ENCODE results near the gene DMRT1. TPM values are rescaled to one million over a fixed set of nuclear protein-coding genes. Genes with fewer than 3 reads are reported as not detected.
"Not testable (repeated sequence)": the region's sequence is repeated elsewhere in the genome, so short reads cannot be mapped to it uniquely, and the experiment has no call there.

The DMRT1 gene
- total RNA-seq, 2 donors from 2014 or later, result not detected

DNA sequence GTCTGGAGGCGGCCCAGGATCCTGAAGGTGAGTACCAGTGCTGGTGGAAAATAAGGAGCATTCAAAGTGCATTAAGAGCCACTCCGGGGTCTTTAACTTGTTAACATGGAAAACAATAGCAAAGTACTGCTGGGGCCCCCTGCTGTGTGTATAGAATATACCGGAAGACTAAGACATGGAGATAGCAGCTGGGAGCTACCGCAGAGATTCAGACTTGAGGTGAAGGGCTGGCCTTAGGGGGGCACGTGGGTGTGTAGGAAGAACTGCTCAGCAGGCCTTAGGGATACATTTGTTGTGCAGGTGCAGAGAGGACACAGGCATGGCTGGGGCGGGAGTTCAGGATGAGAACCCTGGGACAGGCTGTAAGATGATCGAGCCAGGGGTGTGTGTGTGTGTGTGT is 1.2 kb upstream of the DMRT1 start:
- Mint-ChIP-seq H3K4me3 (no peak overlapping the region), H3K27me3 (peaks cover 31 to 38% of the 10 kb centered on the region in 2 donors), H3K9me3 (no peaks in the 10 kb centered on the region), H3K27ac (no peak overlapping the region), H3K36me3 (no peaks in the 10 kb centered on the region), H3K4me1 (ENCODE audit: low read depth in 2 of 2) (no peaks in the 10 kb centered on the region)
- DNase-seq (ENCODE audit: low spot score), result no peak
- ATAC-seq, result no peak

DNA sequence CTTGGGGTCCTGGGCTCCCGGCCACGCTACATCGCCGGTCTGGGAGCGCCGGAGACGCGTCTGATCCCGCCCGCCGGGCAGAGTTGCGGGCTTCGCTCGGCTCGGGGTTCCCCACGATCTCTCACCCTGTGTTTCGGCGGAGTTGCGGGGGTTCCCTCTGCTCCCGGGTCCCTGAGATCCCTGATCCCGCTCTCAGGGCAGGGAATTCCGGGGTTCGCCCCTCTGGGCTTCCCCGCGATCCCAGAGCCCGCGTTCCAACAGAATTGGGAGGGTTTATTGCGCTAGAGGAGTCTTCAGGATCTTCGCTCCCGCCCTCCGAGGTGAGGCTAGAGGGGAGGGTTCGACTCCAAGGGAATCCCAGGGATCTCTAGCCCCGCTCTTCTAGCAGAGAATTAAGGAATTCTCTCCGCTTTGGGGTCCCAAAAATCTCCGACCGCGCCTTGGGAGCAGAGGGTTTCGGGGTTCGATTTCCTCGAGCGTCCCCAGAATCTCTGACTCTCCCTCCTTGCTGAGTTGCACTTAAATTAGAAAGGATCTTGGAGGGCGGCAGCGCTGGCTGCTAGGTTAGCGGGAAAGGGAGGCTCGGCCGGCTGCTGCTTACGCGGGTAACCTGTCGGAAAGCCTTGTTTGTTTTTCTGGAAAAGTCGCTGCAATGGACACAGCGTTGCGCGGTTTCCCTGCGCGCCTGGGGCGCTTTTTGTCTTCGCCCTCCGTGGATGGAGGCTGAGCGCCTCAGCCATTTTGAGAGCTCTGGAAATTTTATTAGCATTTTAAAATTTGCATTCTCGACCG is 1.3 kb downstream of the DMRT1 start:
- Mint-ChIP-seq H3K4me3 (no peak overlapping the region), H3K36me3 (no peaks in the 10 kb centered on the region), H3K27me3 (peaks cover 44 to 57% of the 10 kb centered on the region in 2 donors), H3K4me1 (ENCODE audit: low read depth in 2 of 2) (peaks cover 2 to 5% of the 10 kb centered on the region in 2 donors), H3K9me3 (no peaks in the 10 kb centered on the region), H3K27ac (no peak overlapping the region)
- DNase-seq (ENCODE audit: low spot score), result no peak
- ATAC-seq, result no peak

DNA sequence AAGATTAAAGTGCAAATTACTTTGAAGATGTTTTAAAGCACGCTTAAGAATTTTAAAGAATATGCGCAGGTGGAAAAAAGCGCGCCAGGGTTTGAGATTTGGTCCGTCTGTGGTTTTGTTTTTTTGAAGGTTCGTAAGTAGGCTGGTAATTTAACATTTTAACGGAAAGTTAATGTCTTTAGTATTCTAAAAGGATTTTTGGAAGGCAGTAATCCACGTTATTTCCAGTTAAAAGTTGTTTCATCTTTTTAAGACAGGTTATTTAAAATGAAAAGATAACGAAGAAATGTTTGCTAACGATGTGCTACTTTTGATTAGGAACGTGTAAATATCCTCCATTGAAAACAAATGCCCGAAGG is 1.9 kb downstream of the DMRT1 start:
- ATAC-seq, result no peak
- peaks cover 44 to 57% of the 10 kb centered on the region in 2 donors for H3K27me3 Mint-ChIP-seq
- peaks cover 2 to 5% of the 10 kb centered on the region in 2 donors for H3K4me1 Mint-ChIP-seq (ENCODE audit: low read depth in 2 of 2)
- H3K27ac Mint-ChIP-seq, result no peak overlapping the region
- no peak overlapping the region for H3K4me3 Mint-ChIP-seq
- H3K36me3 Mint-ChIP-seq, result no peaks in the 10 kb centered on the region
- no peak for DNase-seq (ENCODE audit: low spot score)
- H3K9me3 Mint-ChIP-seq, result no peaks in the 10 kb centered on the region

DNA sequence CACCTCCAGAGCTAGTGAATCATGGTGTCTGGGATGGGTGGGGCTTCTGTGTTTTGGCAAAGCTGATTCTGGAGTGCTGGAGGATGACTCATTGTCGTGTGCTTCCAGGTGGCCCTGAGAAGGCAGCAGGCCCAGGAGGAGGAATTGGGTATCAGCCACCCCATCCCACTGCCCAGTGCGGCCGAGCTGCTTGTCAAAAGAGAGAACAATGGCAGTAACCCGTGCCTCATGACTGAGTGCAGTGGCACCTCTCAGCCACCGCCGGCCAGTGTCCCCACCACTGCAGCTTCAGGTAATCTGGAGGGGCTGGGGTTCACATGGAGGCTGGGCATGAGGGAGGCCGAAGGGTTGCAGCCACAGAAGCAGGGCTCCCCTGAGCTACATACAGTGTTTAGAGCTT is 5.4 kb downstream of the DMRT1 start:
- peak; percentile 25 to 50 for ATAC-seq
- H3K27ac Mint-ChIP-seq, result no peak overlapping the region

DNA sequence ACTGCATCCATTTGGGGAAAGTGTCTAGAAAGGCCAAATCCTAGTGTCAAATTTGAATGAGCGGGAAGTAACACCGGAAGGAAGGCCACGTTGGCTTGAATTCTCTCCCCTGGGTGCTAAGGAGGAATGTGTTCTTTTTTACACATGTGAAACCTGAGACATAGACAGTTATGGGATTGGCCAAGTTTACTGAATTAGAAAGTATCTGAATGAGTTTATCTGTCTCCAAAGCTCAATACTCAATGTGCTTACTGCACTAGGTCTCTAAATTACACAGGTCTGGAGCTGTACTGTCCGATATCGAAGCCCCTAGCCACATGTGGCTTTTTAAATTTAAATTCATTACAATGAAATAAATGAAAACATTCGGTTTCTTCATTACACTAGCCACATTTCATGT is 6.0 kb downstream of the DMRT1 start:
- Mint-ChIP-seq H3K36me3 (no peaks in the 10 kb centered on the region), H3K27me3 (peaks cover 37 to 53% of the 10 kb centered on the region in 2 donors), H3K4me3 (no peak overlapping the region), H3K4me1 (ENCODE audit: low read depth in 2 of 2) (peaks cover 2 to 5% of the 10 kb centered on the region in 2 donors), H3K27ac (no peak overlapping the region), H3K9me3 (no peaks in the 10 kb centered on the region)
- no peak for DNase-seq (ENCODE audit: low spot score)
- ATAC-seq, result peak in 1 of 2 donors; percentile 84

More for the DNA sequence above, 5.4 kb downstream of the DMRT1 start:
- no peak for DNase-seq (ENCODE audit: low spot score)
- Mint-ChIP-seq H3K9me3 (no peaks in the 10 kb centered on the region), H3K36me3 (no peaks in the 10 kb centered on the region), H3K4me3 (no peak overlapping the region), H3K27me3 (peaks cover 35 to 49% of the 10 kb centered on the region in 2 donors), H3K4me1 (ENCODE audit: low read depth in 2 of 2) (peaks cover 2 to 5% of the 10 kb centered on the region in 2 donors)

DNA sequence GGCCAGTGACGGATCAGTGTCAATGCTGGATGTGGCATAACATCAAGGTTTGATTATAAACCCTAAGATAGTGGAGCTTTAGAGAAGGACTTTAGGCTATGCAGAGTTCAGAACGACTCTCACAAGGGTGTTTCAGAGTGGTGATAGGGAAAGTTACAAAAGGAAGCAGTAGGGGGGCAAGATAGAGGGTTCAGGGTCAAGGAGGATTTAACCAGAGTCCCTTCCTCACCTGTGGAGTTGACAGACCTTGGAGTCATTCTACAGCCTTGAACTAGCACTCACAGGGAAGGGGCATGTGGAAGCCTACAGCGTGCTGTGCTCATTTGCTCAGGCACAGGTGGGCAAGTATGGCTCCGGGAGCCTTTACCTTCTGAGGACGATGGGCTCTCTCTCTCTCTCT is 7.9 kb downstream of the DMRT1 start:
- DNase-seq (ENCODE audit: low spot score) (no peak), ATAC-seq (no peak)
- Mint-ChIP-seq H3K4me3 (no peak overlapping the region), H3K36me3 (no peaks in the 10 kb centered on the region), H3K27me3 (peaks cover 32 to 42% of the 10 kb centered on the region in 2 donors), H3K9me3 (no peaks in the 10 kb centered on the region), H3K4me1 (ENCODE audit: low read depth in 2 of 2) (peaks cover 2 to 5% of the 10 kb centered on the region in 2 donors), H3K27ac (no peak overlapping the region)

DNA sequence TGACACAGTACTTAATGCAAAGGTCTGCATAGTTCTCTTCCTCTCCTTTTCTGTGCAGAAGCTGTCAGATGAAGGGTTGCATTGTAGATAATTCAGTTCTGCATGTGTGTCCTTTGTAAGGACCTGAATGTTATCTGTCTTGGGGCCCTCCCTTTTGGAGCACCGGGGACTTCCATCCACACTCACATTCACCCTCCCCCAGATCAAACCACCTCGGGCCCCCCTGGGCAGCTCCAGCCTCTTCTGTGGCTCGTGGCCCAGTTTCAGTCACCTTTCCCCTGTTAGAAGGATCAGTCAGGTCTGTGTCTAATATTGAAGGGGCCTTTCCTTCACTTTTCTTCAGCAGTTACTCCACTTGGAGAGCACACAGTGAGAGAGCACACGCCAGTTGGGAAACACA is 11.0 kb downstream of the DMRT1 start:
- Mint-ChIP-seq H3K36me3 (no peaks in the 10 kb centered on the region), H3K4me1 (ENCODE audit: low read depth in 2 of 2) (peaks cover 0 to under 1% of the 10 kb centered on the region in 2 donors), H3K4me3 (no peak overlapping the region), H3K27me3 (peaks cover 14 to 15% of the 10 kb centered on the region in 2 donors), H3K9me3 (no peaks in the 10 kb centered on the region), H3K27ac (no peak overlapping the region)
- ATAC-seq (no peak), DNase-seq (ENCODE audit: low spot score) (no peak)

DNA sequence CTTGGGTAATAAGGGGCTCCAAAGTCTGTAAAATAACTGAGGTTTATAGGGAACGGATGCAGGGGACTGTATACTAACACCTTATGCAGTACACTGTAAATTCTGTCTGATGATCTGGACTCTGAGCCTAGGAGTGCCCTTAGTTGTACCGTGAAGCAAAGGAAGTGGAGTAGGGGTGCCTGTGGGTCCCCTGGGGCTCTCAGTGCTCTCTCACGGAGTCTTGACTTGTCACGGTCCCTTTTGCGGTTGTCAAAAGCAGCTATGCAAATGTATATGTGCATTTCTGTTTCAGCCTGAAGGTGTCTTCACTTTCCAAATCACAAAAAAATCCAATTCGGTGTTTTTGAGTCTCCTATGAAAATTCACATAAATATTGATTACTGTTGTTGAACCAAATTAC is 17.8 kb downstream of the DMRT1 start:
- H3K9me3 Mint-ChIP-seq, result peaks cover 3% of the 10 kb centered on the region
- H3K27ac Mint-ChIP-seq, result no peak overlapping the region
- peaks cover 16 to 17% of the 10 kb centered on the region in 2 donors for H3K27me3 Mint-ChIP-seq
- H3K36me3 Mint-ChIP-seq, result no peaks in the 10 kb centered on the region
- H3K4me1 Mint-ChIP-seq (ENCODE audit: low read depth in 2 of 2), result no peaks in the 10 kb centered on the region
- no peak for ATAC-seq
- no peak for DNase-seq (ENCODE audit: low spot score)
- no peak overlapping the region for H3K4me3 Mint-ChIP-seq

DNA sequence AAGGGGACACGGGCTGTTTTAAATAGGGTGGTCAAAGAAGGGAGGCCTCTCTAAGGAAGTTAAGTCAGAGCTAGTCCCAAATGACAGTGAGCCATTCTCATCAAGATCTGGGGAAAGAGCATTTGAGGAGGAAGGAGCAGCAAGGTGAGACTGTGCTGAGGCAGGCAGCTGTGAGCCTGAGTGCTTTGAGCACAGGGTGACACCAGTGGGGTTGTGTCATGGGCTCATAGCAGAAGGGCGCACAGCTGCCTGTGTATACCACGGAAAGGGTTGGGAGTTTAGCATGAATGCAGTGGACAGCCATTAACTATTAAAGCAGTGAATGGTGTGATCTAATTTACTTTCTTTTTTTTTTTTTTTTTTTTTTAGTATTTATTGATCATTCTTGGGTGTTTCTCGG is 19.2 kb downstream of the DMRT1 start:
- no peak overlapping the region for H3K27ac Mint-ChIP-seq
- peaks cover 17% of the 10 kb centered on the region in 2 donors for H3K27me3 Mint-ChIP-seq
- H3K4me1 Mint-ChIP-seq (ENCODE audit: low read depth in 2 of 2), result no peaks in the 10 kb centered on the region
- peaks cover 3% of the 10 kb centered on the region for H3K9me3 Mint-ChIP-seq
- ATAC-seq (no peak), DNase-seq (ENCODE audit: low spot score) (no peak)
- no peaks in the 10 kb centered on the region for H3K36me3 Mint-ChIP-seq
- H3K4me3 Mint-ChIP-seq, result no peak overlapping the region

DNA sequence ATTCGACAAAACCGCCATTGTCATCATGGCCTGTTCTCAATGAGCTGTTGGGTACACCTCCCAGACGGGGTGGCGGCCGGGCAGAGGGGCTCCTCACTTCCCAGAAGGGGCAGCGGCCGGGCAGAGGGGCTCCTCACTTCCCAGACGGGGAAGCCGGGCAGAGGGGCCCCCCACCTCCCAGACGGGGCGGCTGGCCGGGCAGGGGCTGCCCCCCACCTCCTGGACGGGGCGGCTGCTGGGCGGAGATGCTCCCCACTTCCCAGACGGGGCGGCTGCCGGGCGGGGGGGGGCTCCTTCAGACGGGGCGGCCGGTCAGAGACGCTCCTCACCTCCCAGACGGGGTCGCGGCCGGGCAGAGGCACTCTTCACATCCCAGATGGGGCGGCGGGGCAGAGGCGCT is 20.0 kb downstream of the DMRT1 start:
- not testable (repeated sequence) for H3K9me3 Mint-ChIP-seq; H3K4me3 Mint-ChIP-seq; H3K4me1 Mint-ChIP-seq (ENCODE audit: low read depth in 2 of 2); DNase-seq (ENCODE audit: low spot score); H3K27ac Mint-ChIP-seq; H3K36me3 Mint-ChIP-seq; ATAC-seq
- H3K27me3 Mint-ChIP-seq, result peaks cover 22 to 25% of the 10 kb centered on the region in 2 donors

DNA sequence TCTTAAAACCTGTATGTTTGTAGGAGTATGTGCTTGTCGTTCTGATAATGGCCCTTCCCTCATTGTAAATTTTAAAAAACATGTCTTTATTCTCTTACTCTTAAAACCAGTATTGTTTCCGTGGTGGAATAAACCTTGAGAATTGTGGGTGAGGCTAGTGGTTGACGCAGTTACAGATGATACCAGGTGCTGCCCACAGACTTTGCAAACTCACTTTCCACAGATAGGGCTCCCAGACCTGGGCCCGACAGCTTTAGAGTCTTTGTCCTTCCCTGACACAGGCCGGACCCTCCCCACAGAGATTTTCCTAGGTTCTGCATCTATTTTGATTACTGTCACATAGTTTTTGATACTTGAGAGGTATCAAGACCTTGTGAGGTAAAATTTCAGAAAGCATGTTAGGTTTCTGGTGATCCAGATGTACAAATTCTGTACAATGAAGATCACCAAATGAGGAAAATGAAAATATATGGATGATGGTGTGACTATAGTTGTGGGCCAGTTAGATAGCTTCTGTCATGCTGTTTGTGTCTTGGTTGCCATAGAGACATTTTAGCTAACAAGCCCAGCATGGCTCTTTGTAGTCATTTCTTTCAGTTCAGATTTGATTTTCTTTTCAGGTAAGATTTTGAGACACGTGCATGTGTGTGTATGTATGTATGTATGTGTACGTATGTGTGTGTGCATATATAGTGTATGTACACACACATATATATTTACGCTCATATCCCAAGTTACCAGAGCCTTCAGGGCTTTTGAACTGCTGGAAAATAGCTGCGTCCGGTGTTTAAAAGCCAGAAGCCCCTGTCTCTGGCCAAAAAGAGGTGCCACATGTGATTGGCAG is 33.8 kb downstream of the DMRT1 start:
- Mint-ChIP-seq H3K27ac (no peak overlapping the region), H3K4me1 (ENCODE audit: low read depth in 2 of 2) (peaks cover 15 to 23% of the 10 kb centered on the region in 2 donors), H3K4me3 (no peak overlapping the region), H3K36me3 (no peaks in the 10 kb centered on the region), H3K27me3 (peaks cover 17 to 28% of the 10 kb centered on the region in 2 donors), H3K9me3 (no peaks in the 10 kb centered on the region)
- ATAC-seq, result no peak
- DNase-seq (ENCODE audit: low spot score), result no peak

DNA sequence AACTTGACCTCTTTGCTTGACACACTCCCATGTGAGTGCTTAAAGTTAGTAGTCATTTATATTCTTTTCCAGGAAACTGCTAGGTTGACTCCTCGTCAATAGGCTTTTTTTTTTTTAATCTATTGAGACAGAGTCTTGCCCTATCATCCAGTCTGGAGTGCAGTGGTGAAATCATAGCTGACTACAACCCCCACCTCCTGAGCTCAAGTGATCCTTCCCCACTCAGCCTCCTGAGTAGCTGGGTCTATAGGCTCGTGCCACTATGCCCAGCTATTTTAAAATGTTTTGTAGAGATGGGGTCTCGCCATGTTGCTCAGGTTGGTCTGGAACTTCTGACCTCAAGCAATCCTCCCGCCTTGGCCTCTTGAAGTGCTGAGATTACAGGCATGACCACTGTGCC is 34.9 kb downstream of the DMRT1 start:
- ATAC-seq, result no peak
- DNase-seq (ENCODE audit: low spot score), result no peak
- H3K27ac Mint-ChIP-seq, result no peak overlapping the region
- H3K27me3 Mint-ChIP-seq, result peaks cover 17 to 28% of the 10 kb centered on the region in 2 donors
- no peak overlapping the region for H3K4me3 Mint-ChIP-seq
- peaks cover 25 to 34% of the 10 kb centered on the region in 2 donors for H3K4me1 Mint-ChIP-seq (ENCODE audit: low read depth in 2 of 2)
- H3K9me3 Mint-ChIP-seq, result no peaks in the 10 kb centered on the region
- H3K36me3 Mint-ChIP-seq, result no peaks in the 10 kb centered on the region

DNA sequence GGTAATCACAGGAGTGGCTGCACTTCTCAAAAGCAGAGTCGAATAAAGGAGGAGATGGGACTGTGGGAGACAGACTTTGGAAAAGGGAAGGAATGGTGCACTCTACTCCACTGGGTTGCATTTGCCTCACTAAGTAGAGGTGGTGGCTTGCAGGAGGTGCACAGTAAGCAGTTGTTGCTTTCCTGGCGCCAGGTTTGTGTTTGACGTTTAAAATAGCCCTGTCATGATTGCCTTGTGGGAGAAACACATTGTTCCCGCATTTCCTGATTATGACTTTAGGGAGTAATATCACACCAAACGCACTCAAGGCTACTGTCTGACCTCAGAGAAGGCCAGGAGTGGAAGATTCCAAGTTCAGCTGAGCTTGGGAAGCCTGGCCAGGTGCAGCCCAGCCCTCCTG is 36.7 kb downstream of the DMRT1 start:
- Mint-ChIP-seq H3K27me3 (peaks cover 21 to 42% of the 10 kb centered on the region in 2 donors), H3K4me3 (no peak overlapping the region), H3K4me1 (ENCODE audit: low read depth in 2 of 2) (peaks cover 40 to 50% of the 10 kb centered on the region in 2 donors), H3K9me3 (no peaks in the 10 kb centered on the region), H3K27ac (no peak overlapping the region), H3K36me3 (no peaks in the 10 kb centered on the region)
- DNase-seq (ENCODE audit: low spot score), result no peak
- no peak for ATAC-seq

DNA sequence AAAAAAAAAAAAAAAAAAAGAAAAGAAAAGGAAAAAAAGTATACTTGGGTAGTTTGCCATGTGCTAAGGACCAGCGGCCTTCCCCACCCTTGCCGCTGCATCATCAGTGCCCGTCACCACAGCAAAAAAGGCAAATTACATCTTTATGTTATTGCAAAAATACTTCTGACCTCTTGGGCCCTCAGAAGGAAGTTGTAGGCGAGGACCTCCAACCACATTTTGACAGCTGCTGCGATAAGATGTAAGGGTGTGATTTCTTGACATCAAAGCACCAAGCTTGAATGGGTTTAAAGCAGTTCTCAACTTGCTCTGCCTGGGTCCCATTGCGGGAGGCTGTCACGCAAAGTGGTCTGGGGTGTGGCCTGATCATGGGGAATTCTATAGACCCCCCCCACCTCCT is 39.2 kb downstream of the DMRT1 start:
- H3K36me3 Mint-ChIP-seq, result no peaks in the 10 kb centered on the region
- H3K9me3 Mint-ChIP-seq, result no peaks in the 10 kb centered on the region

More for the DNA sequence above, 39.2 kb downstream of the DMRT1 start:
- Mint-ChIP-seq H3K4me1 (ENCODE audit: low read depth in 2 of 2) (peaks cover 34 to 43% of the 10 kb centered on the region in 2 donors), H3K4me3 (peak overlapping the region; percentile 65), H3K27me3 (peaks cover 17 to 36% of the 10 kb centered on the region in 2 donors), H3K27ac (peak overlapping the region in 1 of 2 donors; percentile 68)
- DNase-seq (ENCODE audit: low spot score), result peak; percentile 78
- peak; percentile 89 to 90 for ATAC-seq
